SK-N-SH treated with all-trans-retinoic acid at 6 μM for 48 hours (cell line): Measurements from ENCODE around the gene CHERP.

Source experiments
- ATAC-seq: fragments of 200-7000 bp; cut with Tn5 transposase; 3 replicates; pipeline ENCODE4 v1.9.1; 2020; ENCODE audit warnings: mild to moderate bottlenecking, moderate library complexity
- BACH2 ChIP-seq: fragments of 250-450 bp; sonication (Bioruptor Pico); IDR thresholded peaks from 2 replicates; pipeline ENCODE4 v1.9.0; 2021; ENCODE audit warnings: mild to moderate bottlenecking, borderline replicate concordance
- CSDC2 ChIP-seq: fragments of 250-450 bp; sonication (Bioruptor Pico); IDR thresholded peaks from 2 replicates; pipeline ENCODE4 v1.5.0; 2020; ENCODE audit warnings: mild to moderate bottlenecking, moderate library complexity
- ESRRG ChIP-seq: fragments of 250-450 bp; sonication (Bioruptor Pico); IDR thresholded peaks from 2 replicates; pipeline ENCODE4 v1.6.1; 2021; ENCODE audit warnings: mild to moderate bottlenecking
- GLIS3 ChIP-seq: fragments of 250-450 bp; sonication (Bioruptor Pico); IDR thresholded peaks from 2 replicates; pipeline ENCODE4 v1.5.0; 2020; ENCODE audit warnings: mild to moderate bottlenecking, moderate library complexity
- OSR1 ChIP-seq: fragments of 250-450 bp; sonication (Bioruptor Pico); IDR thresholded peaks from 2 replicates; pipeline ENCODE4 v1.8.0; 2022; ENCODE audit warnings: moderate library complexity, mild to moderate bottlenecking, inconsistent platforms
- PPARA ChIP-seq: fragments of 250-450 bp; sonication (Bioruptor Pico); IDR thresholded peaks from 2 replicates; pipeline ENCODE4 v1.5.0; 2020; ENCODE audit warnings: mild to moderate bottlenecking, borderline replicate concordance
- SNAI2 ChIP-seq: fragments of 250-450 bp; sonication (Bioruptor Pico); IDR thresholded peaks from 2 replicates; pipeline ENCODE4 v1.5.0; 2020; ENCODE audit warnings: mild to moderate bottlenecking, moderate library complexity
- TOX ChIP-seq: fragments of 250-450 bp; sonication (Bioruptor Pico); IDR thresholded peaks from 2 replicates; pipeline ENCODE4 v1.8.0; 2021; ENCODE audit warnings: mild to moderate bottlenecking, moderate library complexity, borderline replicate concordance
- ZC3H10 ChIP-seq: fragments of 250-450 bp; sonication (Bioruptor Pico); IDR thresholded peaks from 2 replicates; pipeline ENCODE4 v1.5.1; 2021; ENCODE audit warnings: mild to moderate bottlenecking, moderate library complexity
- ZFP3 ChIP-seq: fragments of 250-450 bp; sonication (Bioruptor Pico); IDR thresholded peaks from 2 replicates; pipeline ENCODE4 v1.5.0; 2020; ENCODE audit warnings: mild to moderate bottlenecking, moderate library complexity
- ZNF565 ChIP-seq: fragments of 450-650 bp; formaldehyde crosslinking; conservative IDR thresholded peaks from 2 replicates; pipeline ENCODE4 v1.5.0; 2020; ENCODE audit warnings: low read depth, mild to moderate bottlenecking, moderate library complexity
- ZNF70 ChIP-seq: fragments of 450-650 bp; formaldehyde crosslinking; IDR thresholded peaks from 2 replicates; pipeline ENCODE4 v1.5.0; 2020; ENCODE audit warnings: mild to moderate bottlenecking, moderate library complexity
- ZNF8 ChIP-seq: fragments of 450-650 bp; formaldehyde crosslinking; IDR thresholded peaks from 2 replicates; pipeline ENCODE4 v1.5.0; 2020; ENCODE audit warnings: mild to moderate bottlenecking, moderate library complexity
- TF ChIP-seq, protein P1 (sequence below): fragments of 250-450 bp; sonication (Bioruptor Pico); IDR thresholded peaks from 2 replicates; pipeline ENCODE4 v1.5.1; 2021; ENCODE audit warnings: mild to moderate bottlenecking, moderate library complexity
- TF ChIP-seq, protein P2 (sequence below): fragments of 250-450 bp; sonication (Bioruptor Pico); IDR thresholded peaks from 2 replicates; pipeline ENCODE4 v1.8.0; 2020; ENCODE audit warnings: mild to moderate bottlenecking, moderate library complexity, borderline replicate concordance
- TF ChIP-seq, protein P3 (sequence below): fragments of 250-450 bp; sonication (Bioruptor Pico); IDR thresholded peaks from 2 replicates; pipeline ENCODE4 v1.5.1; 2020; ENCODE audit warnings: low read depth, mild to moderate bottlenecking, moderate library complexity
- TF ChIP-seq, protein P4 (sequence below): fragments of 250-450 bp; sonication (Bioruptor Pico); IDR thresholded peaks from 2 replicates; pipeline ENCODE4 v1.8.0; 2021; ENCODE audit warnings: low read depth, mild to moderate bottlenecking, moderate library complexity, borderline replicate concordance

The CHERP gene

DNA sequence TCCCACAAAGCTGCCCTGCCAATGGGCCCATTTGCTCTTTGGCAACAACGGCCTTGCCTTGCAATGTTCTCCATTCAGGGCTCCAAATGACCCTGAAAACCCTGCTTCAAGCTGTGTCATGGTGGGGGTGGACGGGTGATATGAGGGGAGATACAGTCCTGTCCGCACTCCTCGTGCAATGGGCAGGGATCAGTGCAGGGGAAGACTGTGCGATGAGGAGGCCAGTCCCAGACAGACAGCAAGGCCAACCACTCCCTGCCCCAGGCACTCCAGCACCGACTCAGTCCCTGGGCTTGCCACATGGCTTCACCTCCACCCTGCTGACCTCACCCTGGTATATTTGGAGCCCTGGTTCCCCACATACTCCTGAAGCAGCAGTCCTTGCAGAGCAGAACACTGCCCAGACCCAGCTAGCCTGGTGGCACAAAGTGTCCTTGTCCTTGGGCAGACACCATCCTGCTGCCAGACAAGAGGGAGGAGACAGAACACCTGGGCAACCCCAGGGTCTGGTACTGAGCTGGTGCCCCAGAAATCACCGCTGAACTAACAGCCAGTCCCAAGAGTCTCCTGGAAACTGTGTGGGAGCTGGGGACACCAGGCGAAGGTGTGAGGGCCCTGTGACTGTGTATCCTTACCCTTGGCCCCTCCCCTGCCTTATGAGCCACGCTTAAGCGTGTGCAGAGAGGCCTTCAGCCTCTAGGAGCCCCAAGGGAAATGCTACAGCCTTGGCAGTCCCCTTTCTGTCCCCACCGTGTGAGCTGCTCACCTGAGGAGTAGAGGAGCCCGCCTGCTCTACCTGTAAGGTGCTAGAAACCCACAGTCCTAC lies 39.1 kb upstream of the CHERP start:
- TF ChIP-seq, protein P1, sequence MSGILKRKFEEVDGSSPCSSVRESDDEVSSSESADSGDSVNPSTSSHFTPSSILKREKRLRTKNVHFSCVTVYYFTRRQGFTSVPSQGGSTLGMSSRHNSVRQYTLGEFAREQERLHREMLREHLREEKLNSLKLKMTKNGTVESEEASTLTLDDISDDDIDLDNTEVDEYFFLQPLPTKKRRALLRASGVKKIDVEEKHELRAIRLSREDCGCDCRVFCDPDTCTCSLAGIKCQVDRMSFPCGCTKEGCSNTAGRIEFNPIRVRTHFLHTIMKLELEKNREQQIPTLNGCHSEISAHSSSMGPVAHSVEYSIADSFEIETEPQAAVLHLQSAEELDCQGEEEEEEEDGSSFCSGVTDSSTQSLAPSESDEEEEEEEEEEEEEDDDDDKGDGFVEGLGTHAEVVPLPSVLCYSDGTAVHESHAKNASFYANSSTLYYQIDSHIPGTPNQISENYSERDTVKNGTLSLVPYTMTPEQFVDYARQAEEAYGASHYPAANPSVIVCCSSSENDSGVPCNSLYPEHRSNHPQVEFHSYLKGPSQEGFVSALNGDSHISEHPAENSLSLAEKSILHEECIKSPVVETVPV = no peak
- TF ChIP-seq ZNF8 (no peak), ESRRG (CRISPR knock-in tag) (no peak), ZFP3 (no peak), CSDC2 (CRISPR knock-in tag) (no peak)
- no peak for ATAC-seq

DNA sequence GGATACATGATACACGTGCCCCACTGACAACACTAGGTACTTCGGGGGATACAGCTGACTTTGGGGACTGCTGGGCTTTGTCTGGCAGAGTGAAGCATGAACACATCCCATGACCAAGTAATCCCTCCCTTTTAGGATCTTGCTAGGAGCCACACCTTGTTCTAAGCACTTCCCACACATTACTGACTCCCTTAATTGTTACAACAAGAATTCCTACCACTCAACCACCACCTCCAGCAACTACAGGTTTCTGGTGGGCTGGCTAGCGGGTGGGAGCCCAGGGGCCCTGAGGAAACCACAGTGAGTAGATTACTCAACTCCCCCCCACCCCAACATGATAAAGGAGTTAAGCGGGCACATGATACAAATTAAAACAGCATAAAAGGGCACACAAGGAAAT lies 37.1 kb upstream of the CHERP start:
- no peak for ATAC-seq
- TF ChIP-seq PPARA (CRISPR knock-in tag) = no peak
- no peak for TF ChIP-seq OSR1 (CRISPR knock-in tag)
- TF ChIP-seq, protein P2, sequence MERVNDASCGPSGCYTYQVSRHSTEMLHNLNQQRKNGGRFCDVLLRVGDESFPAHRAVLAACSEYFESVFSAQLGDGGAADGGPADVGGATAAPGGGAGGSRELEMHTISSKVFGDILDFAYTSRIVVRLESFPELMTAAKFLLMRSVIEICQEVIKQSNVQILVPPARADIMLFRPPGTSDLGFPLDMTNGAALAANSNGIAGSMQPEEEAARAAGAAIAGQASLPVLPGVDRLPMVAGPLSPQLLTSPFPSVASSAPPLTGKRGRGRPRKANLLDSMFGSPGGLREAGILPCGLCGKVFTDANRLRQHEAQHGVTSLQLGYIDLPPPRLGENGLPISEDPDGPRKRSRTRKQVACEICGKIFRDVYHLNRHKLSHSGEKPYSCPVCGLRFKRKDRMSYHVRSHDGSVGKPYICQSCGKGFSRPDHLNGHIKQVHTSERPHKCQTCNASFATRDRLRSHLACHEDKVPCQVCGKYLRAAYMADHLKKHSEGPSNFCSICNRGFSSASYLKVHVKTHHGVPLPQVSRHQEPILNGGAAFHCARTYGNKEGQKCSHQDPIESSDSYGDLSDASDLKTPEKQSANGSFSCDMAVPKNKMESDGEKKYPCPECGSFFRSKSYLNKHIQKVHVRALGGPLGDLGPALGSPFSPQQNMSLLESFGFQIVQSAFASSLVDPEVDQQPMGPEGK (CRISPR knock-in tag) = no peak
- TF ChIP-seq ZNF8 = no peak
- TF ChIP-seq ZNF70 = no peak
- TF ChIP-seq, protein P1 = no peak
- no peak for TF ChIP-seq BACH2 (CRISPR knock-in tag)
- TF ChIP-seq, protein P3, sequence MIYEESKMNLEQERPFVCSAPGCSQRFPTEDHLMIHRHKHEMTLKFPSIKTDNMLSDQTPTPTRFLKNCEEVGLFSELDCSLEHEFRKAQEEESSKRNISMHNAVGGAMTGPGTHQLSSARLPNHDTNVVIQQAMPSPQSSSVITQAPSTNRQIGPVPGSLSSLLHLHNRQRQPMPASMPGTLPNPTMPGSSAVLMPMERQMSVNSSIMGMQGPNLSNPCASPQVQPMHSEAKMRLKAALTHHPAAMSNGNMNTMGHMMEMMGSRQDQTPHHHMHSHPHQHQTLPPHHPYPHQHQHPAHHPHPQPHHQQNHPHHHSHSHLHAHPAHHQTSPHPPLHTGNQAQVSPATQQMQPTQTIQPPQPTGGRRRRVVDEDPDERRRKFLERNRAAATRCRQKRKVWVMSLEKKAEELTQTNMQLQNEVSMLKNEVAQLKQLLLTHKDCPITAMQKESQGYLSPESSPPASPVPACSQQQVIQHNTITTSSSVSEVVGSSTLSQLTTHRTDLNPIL (CRISPR knock-in tag) = no peak
- TF ChIP-seq ZC3H10 (CRISPR knock-in tag) = no peak
- no peak for TF ChIP-seq TOX (CRISPR knock-in tag)
- TF ChIP-seq CSDC2 (CRISPR knock-in tag) = no peak
- TF ChIP-seq, protein P4, sequence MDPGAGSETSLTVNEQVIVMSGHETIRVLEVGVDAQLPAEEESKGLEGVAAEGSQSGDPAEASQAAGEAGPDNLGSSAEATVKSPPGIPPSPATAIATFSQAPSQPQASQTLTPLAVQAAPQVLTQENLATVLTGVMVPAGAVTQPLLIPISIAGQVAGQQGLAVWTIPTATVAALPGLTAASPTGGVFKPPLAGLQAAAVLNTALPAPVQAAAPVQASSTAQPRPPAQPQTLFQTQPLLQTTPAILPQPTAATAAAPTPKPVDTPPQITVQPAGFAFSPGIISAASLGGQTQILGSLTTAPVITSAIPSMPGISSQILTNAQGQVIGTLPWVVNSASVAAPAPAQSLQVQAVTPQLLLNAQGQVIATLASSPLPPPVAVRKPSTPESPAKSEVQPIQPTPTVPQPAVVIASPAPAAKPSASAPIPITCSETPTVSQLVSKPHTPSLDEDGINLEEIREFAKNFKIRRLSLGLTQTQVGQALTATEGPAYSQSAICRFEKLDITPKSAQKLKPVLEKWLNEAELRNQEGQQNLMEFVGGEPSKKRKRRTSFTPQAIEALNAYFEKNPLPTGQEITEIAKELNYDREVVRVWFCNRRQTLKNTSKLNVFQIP = no peak
- no peak for TF ChIP-seq ZNF565 (CRISPR knock-in tag)
- no peak for TF ChIP-seq GLIS3

DNA sequence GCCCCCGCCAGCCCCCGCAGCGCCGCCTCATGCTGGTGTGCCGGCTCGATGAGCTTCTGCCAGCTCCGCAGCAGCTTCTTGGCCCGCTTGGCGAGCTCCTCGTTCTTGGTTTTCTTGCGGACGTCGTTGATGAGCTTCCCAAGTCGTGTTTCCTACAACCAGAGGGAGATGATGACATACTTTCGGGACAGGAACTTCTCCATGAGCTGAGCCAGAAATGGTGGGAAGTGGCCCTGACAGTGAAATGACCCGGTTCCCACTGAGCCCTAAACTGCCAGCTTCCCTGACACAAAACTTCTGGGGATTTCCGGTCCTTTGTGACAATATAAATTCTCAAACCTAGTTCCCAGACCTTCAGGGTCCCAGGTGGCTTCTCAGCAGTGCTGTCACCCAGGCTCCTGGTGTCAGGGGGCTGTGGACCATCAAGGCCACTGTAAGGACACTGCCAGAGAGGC lies 35.3 kb upstream of the CHERP start:
- ATAC-seq = no peak
- TF ChIP-seq ZFP3 (no peak), PPARA (CRISPR knock-in tag) (no peak), SNAI2 (CRISPR knock-in tag) (no peak), ZNF565 (CRISPR knock-in tag) (no peak), ESRRG (CRISPR knock-in tag) (no peak)
- TF ChIP-seq, protein P1 = no peak
- TF ChIP-seq, protein P2 (CRISPR knock-in tag) = no peak
- TF ChIP-seq, protein P3 (CRISPR knock-in tag) = no peak
